RWPE1 (cell line): Measurements from ENCODE around the gene VAC14.

Experiments used
- CTCF ChIA-PET: fragments of 350-600 bp; sonication (Branson Sonifier 250); formaldehyde crosslinking; extraction: SDS; loops from one replicate; lab custom pipeline; 2021; lab: Yijun Ruan, JAX
- POLR2A ChIA-PET: fragments of 400-600 bp; formaldehyde crosslinking; extraction: SDS; loops from one replicate; lab custom pipeline; 2020; ENCODE audit warnings: antibody characterized with exemption; ENCODE audit not compliant: low non-redundant PET; lab: Yijun Ruan, JAX
- DNase-seq: peaks from one replicate; pipeline ENCODE4 v3.0.0; 2012; ENCODE audit warnings: low spot score
- H3K27ac ChIP-seq: fragments of 450-650 bp; 2 replicates; pipeline ENCODE4 v1.5.1; 2017
- CTCF ChIP-seq: fragments of 450-650 bp; conservative IDR thresholded peaks from 2 replicates; pipeline ENCODE4 v1.5.1; 2017; ENCODE audit warnings: low read depth, mild to moderate bottlenecking

Gene VAC14

GRCh38 chr16:70788668-70789594, 12.0 kb downstream of the VAC14 start:
- TF ChIP-seq CTCF, result no peak
- ChIA-PET POLR2A (interaction anchor here (0.6 kb wide), 1 partner anchor 12 kb away, joined by 3 read pairs; no protein-coding TSS in a partner anchor), CTCF (no interaction called here)
- no peak overlapping the region for H3K27ac ChIP-seq
- no peak for DNase-seq

- DNase-seq, result no peak
- TF ChIP-seq CTCF, result no peak
- ChIA-PET POLR2A (no interaction called here), CTCF (no interaction called here)
- no peak overlapping the region for H3K27ac ChIP-seq
Measured at GRCh38 chr16:70786020-70786755, 14.8 kb downstream of the VAC14 start.

GRCh38 chr16:70784692-70785555, 16.0 kb downstream of the VAC14 start:
- POLR2A ChIA-PET, result no interaction called here
- TF ChIP-seq CTCF, result no peak
- DNase-seq, result no peak
- CTCF ChIA-PET, result no interaction called here
- H3K27ac ChIP-seq, result no peak overlapping the region

- no peak for TF ChIP-seq CTCF
- DNase-seq, result no peak
- H3K27ac ChIP-seq, result peak overlapping the region; percentile 11
- CTCF ChIA-PET, result interaction anchor here (0.5 kb wide), 1 partner anchor 11 kb away, joined by 4 read pairs; no protein-coding TSS in a partner anchor
- POLR2A ChIA-PET, result no interaction called here
Measured at GRCh38 chr16:70782237-70782636, 18.7 kb downstream of the VAC14 start.

GRCh38 chr16:70781800-70782199, 19.2 kb downstream of the VAC14 start:
- ChIA-PET POLR2A (no interaction called here), CTCF (interaction anchor here (0.5 kb wide), 1 partner anchor 11 kb away, joined by 4 read pairs; no protein-coding TSS in a partner anchor)
- TF ChIP-seq CTCF, result no peak
- no peak for DNase-seq
- H3K27ac ChIP-seq, result peak overlapping the region; percentile 11; the same call in 1 of the 2 replicates

- no peak overlapping the region; the same call in 1 of the 2 replicates for H3K27ac ChIP-seq
- DNase-seq, result no peak
- ChIA-PET CTCF (interaction anchor here (0.7 kb wide), 1 partner anchor 119 kb away, joined by 3 read pairs; no protein-coding TSS in a partner anchor), POLR2A (no interaction called here)
- no peak for TF ChIP-seq CTCF
Measured at GRCh38 chr16:70780546-70780945, 20.4 kb downstream of the VAC14 start.
